Measurements from ENCODE around the gene POU6F1.

- no peak for TF ChIP-seq EP300 (IDR thresholded peaks at IDR 0.05)
- TF ChIP-seq CTCF (IDR thresholded peaks at IDR 0.05) = no peak
- no peak for TF ChIP-seq POLR2A (IDR thresholded peaks at IDR 0.05)
- no peak for TF ChIP-seq POLR2AphosphoS5 (IDR thresholded peaks at IDR 0.05)
Measured at GRCh38 chr12:51253276-51253675, 35.4 kb upstream of the POU6F1 start.

Data from stomach (tissue), 4 donors.